ENCODE data around the gene COMT. TPM values are rescaled to one million over a fixed set of nuclear protein-coding genes. Genes with fewer than 3 reads are reported as not detected.

The COMT gene
- total RNA-seq, 4 donors from 2014 or later, result 58.5 to 103 (median 85.3) TPM

DNA sequence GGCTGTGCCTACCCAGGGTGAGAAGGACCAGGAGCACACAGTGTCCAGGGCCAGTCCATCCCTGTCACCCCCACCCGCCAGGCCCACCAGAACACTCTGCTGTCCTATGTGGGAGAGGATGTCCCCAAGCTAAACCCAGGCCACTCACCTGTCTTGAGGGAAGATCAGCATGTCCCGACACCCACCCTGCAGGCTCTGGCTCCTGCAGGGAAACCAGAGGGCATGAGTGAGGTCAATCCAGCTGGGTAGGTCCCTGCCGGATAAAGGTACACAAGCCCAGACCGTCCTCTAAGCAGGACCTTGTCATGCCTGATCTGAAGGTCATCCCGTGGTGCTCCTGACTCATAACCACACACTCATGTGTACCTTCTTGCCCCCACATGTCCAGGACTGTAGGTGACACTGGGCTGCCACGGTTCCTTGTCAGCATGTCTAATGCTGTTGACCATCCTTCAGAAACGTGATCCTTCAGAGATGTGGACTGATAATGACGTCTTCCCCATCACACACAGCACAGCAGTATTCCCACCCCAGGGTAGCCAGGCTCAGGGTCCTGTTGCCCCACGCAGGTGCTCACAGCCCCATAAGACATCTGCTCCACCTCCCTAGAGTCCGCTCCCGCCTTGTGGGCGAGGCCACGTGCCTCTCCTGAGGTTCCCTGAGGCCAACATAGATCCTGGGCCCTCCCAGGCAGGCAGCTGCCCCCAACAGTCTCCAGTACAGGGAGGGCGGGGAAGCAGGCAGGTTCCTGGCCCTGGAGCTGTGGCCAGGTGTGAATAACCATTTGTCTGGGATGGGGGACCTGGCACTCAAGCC, 68.9 kb downstream of the COMT start:
- no peak for TF ChIP-seq EP300 (IDR thresholded peaks at IDR 0.05; ENCODE audit: low read depth)
- TF ChIP-seq POLR2A (IDR thresholded peaks at IDR 0.05), result no peak
- TF ChIP-seq, protein P1, sequence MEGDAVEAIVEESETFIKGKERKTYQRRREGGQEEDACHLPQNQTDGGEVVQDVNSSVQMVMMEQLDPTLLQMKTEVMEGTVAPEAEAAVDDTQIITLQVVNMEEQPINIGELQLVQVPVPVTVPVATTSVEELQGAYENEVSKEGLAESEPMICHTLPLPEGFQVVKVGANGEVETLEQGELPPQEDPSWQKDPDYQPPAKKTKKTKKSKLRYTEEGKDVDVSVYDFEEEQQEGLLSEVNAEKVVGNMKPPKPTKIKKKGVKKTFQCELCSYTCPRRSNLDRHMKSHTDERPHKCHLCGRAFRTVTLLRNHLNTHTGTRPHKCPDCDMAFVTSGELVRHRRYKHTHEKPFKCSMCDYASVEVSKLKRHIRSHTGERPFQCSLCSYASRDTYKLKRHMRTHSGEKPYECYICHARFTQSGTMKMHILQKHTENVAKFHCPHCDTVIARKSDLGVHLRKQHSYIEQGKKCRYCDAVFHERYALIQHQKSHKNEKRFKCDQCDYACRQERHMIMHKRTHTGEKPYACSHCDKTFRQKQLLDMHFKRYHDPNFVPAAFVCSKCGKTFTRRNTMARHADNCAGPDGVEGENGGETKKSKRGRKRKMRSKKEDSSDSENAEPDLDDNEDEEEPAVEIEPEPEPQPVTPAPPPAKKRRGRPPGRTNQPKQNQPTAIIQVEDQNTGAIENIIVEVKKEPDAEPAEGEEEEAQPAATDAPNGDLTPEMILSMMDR (IDR thresholded peaks at IDR 0.05), result no peak
- in situ Hi-C loops (cut with MboI; ENCODE audit: low pct_ligation_motif_present in 1 of 4, low pct_unique_long_range_greater_than_20kb in 1 of 4, low sequenced_read_pairs in 3 of 4), result no loop called here
- intact Hi-C loops (cut with DNase I; ENCODE audit: low total_unique reads), result no loop called here
- WGBS, 2 donors (ENCODE audit: low coverage in 1 of 2), result 74% methylated on average over 10 of the region's 14 CpGs; no CpG with 5 or more reads in 1 of the 2 donors
- Histone ChIP-seq H3K36me3 (no peaks in the 10 kb centered on the region), H3K27ac (no peak overlapping the region), H3K27me3 (peaks cover under 1% of the 10 kb centered on the region), H3K4me1 (peaks cover 0 to 1% (median under 1%) of the 10 kb centered on the region in 4 donors), H3K4me3 (no peak overlapping the region), H3K9me3 (no peaks in the 10 kb centered on the region)
- DNase-seq, result no peak

DNA sequence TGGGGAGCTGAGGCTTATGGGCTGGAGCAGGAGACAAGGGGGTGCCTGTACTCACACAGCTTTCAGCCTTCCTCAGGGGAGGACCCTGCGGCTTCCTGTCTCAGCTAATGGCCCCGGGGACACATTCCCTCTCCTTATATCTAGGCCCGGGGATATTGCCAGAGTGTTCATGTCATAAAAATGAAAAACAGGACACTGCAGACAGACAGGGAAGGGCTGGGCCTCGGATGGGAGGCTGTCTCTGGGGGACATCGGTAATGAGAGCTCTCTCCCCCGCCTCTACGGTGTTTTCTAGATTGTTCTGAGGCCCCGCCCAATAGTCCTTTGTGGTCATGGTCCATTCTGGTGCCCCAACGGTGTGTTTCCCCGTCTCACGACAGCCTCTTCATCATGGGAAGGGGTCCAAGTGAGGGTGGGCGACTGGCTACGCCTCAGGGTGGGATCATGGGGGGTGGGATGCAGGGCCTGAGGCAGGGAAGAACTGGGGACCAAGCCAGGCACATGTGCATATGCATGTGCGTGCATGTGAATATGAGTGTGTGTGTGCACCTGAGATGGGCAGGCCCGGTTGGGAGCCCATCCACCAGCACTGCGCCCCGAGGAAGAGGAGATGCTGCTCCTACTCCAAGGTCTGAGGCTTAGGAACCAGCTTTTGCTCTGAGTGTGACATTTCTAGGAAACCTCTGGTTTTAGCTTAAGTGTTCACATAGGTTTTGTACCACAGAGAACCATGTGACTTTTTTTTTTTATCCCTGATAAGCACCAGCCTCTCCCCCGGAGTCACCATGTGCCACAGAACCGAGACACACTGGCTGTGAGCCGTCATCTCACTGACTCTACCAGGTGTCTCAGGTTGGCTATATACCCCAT, 69.8 kb downstream of the COMT start:
- Histone ChIP-seq H3K4me3 (no peak overlapping the region), H3K27me3 (peaks cover 9% of the 10 kb centered on the region), H3K27ac (no peak overlapping the region), H3K9me3 (no peaks in the 10 kb centered on the region), H3K4me1 (peaks cover 0 to 9% (median 7%) of the 10 kb centered on the region in 4 donors), H3K36me3 (no peaks in the 10 kb centered on the region)
- TF ChIP-seq POLR2A (IDR thresholded peaks at IDR 0.05) (no peak), POLR2AphosphoS5 (IDR thresholded peaks at IDR 0.05) (no peak), EP300 (IDR thresholded peaks at IDR 0.05; ENCODE audit: low read depth) (no peak)
- TF ChIP-seq, protein P1 (IDR thresholded peaks at IDR 0.05), result no peak
- 78% methylated on average over 20 of the region's 20 CpGs; no CpG with 5 or more reads in 1 of the 2 donors for WGBS, 2 donors (ENCODE audit: low coverage in 1 of 2)
- intact Hi-C loops (cut with DNase I; ENCODE audit: low total_unique reads) (no loop called here), in situ Hi-C loops (cut with MboI; ENCODE audit: low pct_ligation_motif_present in 1 of 4, low pct_unique_long_range_greater_than_20kb in 1 of 4, low sequenced_read_pairs in 3 of 4) (no loop called here)
- DNase-seq, result no peak

DNA sequence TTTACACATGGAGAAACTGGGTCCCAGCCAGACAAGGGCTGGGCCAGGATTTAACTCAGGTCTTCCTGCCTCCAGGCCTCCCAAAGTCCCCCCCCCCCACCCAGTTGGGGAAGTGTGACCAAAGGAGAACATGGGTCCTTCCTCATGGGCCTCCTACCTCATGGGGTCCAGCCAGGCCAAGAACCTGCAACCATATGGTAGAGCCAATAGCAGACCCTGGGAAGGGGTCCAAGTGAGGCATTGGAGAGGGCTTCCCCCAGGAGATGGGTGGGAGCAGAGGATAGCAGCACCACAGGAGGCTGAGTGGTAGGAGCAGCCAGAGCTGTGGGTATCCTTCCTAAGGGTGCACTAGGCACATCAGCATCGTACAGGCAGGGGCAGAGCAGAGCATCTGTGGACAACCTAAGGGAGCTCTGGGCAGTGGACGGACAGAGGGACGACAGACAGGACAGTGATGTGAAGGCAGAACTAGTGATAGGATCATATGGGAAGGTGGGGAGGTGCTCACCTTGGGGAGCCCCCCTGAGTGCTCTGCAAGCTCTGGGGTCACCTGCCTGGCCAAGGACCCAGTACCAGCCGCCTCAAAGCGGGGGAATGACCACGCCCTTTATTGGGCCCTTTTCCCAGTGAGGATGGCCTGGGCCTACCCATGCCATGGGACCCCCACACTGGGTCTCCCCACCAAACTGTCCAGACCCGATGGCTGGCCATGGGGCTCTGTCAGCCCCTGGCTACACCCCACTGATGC, 70.6 kb downstream of the COMT start:
- Histone ChIP-seq H3K27ac (no peak overlapping the region), H3K4me1 (peaks cover 2 to 13% (median 10%) of the 10 kb centered on the region in 4 donors), H3K9me3 (no peaks in the 10 kb centered on the region), H3K27me3 (peaks cover 10% of the 10 kb centered on the region), H3K4me3 (no peak overlapping the region), H3K36me3 (no peaks in the 10 kb centered on the region)
- 89 to 100% methylated on average over 1 to 7 of the region's 7 CpGs for WGBS, 2 donors (ENCODE audit: low coverage in 1 of 2)
- DNase-seq, result no peak
- TF ChIP-seq EP300 (IDR thresholded peaks at IDR 0.05; ENCODE audit: low read depth), result no peak
- TF ChIP-seq POLR2AphosphoS5 (IDR thresholded peaks at IDR 0.05), result no peak
- TF ChIP-seq, protein P1 (IDR thresholded peaks at IDR 0.05), result no peak
- TF ChIP-seq POLR2A (IDR thresholded peaks at IDR 0.05), result no peak
- intact Hi-C loops (cut with DNase I; ENCODE audit: low total_unique reads), result loop anchor here (2.0 kb wide), 1 partner anchor 41 kb away; no protein-coding TSS in a partner anchor
- in situ Hi-C loops (cut with MboI; ENCODE audit: low pct_ligation_motif_present in 1 of 4, low pct_unique_long_range_greater_than_20kb in 1 of 4, low sequenced_read_pairs in 3 of 4), result no loop called here

Data from transverse colon (tissue), 4 donors.